ENCODE data around the gene IL17B.

The IL17B gene

DNA sequence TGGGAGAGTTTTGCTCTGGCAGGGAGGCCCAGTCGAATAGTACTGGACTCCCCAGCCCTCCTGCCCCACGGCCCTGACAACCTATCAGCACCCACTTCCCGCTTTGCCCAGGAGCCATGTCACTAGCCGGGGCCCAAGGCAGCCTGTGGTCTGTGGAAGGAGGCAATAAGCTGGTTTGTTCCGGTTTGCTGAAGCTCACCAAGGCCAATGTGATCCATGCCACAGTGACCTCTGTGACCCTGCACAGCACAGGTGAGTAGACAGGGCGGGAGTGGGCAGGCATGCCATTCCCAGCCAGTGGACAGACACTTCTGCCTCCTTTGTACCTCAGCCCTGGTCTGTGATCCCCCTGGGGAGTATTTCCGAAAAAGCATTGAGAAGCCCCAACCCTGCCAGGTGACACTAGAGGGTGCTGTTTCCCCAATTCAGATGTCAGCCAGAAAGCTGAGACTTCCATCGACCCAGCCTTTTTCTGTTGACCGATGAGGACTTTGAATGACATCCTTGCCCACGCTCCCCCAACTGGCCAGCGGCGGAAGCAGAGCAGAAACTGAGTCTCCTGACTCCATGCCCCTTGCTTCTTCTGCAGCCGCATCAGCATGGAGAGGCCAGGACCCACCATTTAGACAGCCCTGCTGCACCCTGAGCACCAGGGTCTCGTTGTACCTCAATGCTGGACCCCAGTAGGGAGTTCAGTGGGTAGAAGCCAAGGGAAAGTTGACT, 11.7 kb downstream of the IL17B start:
- Histone ChIP-seq H3K4me1 (ENCODE audit: insufficient read depth, low read length, severe bottlenecking) (peaks cover 10% of the 10 kb centered on the region), H3K27ac (ENCODE audit: low read depth, low read length, poor library complexity, severe bottlenecking) (no peak overlapping the region), H3K9me3 (ENCODE audit: low read length) (no peaks in the 10 kb centered on the region), H3K79me2 (ENCODE audit: insufficient read depth, low read length) (no peaks in the 10 kb centered on the region), H3K36me3 (ENCODE audit: insufficient read depth, low read length) (peaks cover 23% of the 10 kb centered on the region; the same call in 1 of the 2 replicates), H3K27me3 (ENCODE audit: insufficient read depth, low read length) (no peaks in the 10 kb centered on the region), H4K20me1 (ENCODE audit: insufficient read depth, low read length) (no peaks in the 10 kb centered on the region), H3K9ac (ENCODE audit: low read length) (no peak overlapping the region; the same call in 1 of the 2 replicates), H2AFZ (ENCODE audit: low read length) (no peak overlapping the region), H3K9me2 (ENCODE audit: low read depth, low read length) (no peaks in the 10 kb centered on the region), H3K4me3 (ENCODE audit: low read depth, low read length, poor library complexity, severe bottlenecking) (no peak overlapping the region), H3F3A (ENCODE audit: insufficient read depth, low read length) (no peaks in the 10 kb centered on the region), H3K4me2 (ENCODE audit: low read length) (peak overlapping the region; percentile 13; the same call in 1 of the 2 replicates)
- TF ChIP-seq, protein P1, sequence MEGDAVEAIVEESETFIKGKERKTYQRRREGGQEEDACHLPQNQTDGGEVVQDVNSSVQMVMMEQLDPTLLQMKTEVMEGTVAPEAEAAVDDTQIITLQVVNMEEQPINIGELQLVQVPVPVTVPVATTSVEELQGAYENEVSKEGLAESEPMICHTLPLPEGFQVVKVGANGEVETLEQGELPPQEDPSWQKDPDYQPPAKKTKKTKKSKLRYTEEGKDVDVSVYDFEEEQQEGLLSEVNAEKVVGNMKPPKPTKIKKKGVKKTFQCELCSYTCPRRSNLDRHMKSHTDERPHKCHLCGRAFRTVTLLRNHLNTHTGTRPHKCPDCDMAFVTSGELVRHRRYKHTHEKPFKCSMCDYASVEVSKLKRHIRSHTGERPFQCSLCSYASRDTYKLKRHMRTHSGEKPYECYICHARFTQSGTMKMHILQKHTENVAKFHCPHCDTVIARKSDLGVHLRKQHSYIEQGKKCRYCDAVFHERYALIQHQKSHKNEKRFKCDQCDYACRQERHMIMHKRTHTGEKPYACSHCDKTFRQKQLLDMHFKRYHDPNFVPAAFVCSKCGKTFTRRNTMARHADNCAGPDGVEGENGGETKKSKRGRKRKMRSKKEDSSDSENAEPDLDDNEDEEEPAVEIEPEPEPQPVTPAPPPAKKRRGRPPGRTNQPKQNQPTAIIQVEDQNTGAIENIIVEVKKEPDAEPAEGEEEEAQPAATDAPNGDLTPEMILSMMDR (IDR thresholded peaks at IDR 0.05; ENCODE audit: low read length): peak; percentile 85
- no peak for TF ChIP-seq EZH2 (IDR thresholded peaks at IDR 0.05; ENCODE audit: borderline replicate concordance, low read length)

DNA sequence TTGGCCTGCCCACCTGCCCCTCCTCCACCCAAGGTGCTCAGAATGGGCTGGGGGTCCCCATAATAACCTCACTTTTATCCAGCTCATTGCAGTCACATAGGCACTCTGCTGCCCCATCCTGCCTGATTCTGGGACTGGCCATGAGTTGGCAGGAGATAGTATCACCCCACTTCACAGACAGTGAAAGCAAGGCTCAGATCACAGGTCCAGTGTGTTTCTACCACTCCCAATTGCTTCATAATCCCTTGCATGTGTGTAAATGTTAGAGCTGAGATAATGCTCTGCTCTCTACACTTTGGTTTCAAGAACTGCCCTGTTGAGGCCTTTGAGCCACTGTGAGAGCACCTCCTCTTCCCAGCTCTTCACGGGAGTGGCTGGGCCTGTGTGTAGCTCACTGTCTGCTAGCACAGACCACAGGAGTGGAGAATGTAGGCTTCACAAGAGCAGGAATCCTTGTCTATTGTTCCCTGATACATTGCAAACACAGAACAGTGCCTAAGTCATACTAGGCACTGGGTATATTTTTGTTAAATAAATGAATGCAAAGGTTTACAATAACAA, 12.8 kb downstream of the IL17B start:
- H3K79me2 ChIP-seq (ENCODE audit: insufficient read depth, low read length): no peaks in the 10 kb centered on the region
- TF ChIP-seq EZH2 (IDR thresholded peaks at IDR 0.05; ENCODE audit: borderline replicate concordance, low read length): no peak
- TF ChIP-seq, protein P1 (IDR thresholded peaks at IDR 0.05; ENCODE audit: low read length): no peak
- H3K4me2 ChIP-seq (ENCODE audit: low read length): no peak overlapping the region
- no peaks in the 10 kb centered on the region for H3K27me3 ChIP-seq (ENCODE audit: insufficient read depth, low read length)
- H3K9ac ChIP-seq (ENCODE audit: low read length): no peak overlapping the region
- no peaks in the 10 kb centered on the region for H4K20me1 ChIP-seq (ENCODE audit: insufficient read depth, low read length)
- H2AFZ ChIP-seq (ENCODE audit: low read length): no peak overlapping the region
- H3K36me3 ChIP-seq (ENCODE audit: insufficient read depth, low read length): peaks cover 23% of the 10 kb centered on the region; the same call in 1 of the 2 replicates
- peaks cover 10% of the 10 kb centered on the region for H3K4me1 ChIP-seq (ENCODE audit: insufficient read depth, low read length, severe bottlenecking)
- H3K27ac ChIP-seq (ENCODE audit: low read depth, low read length, poor library complexity, severe bottlenecking): no peak overlapping the region
- H3K9me3 ChIP-seq (ENCODE audit: low read length): no peaks in the 10 kb centered on the region
- no peaks in the 10 kb centered on the region for H3K9me2 ChIP-seq (ENCODE audit: low read depth, low read length)
- no peaks in the 10 kb centered on the region for H3F3A ChIP-seq (ENCODE audit: insufficient read depth, low read length)
- H3K4me3 ChIP-seq (ENCODE audit: low read depth, low read length, poor library complexity, severe bottlenecking): no peak overlapping the region

DNA sequence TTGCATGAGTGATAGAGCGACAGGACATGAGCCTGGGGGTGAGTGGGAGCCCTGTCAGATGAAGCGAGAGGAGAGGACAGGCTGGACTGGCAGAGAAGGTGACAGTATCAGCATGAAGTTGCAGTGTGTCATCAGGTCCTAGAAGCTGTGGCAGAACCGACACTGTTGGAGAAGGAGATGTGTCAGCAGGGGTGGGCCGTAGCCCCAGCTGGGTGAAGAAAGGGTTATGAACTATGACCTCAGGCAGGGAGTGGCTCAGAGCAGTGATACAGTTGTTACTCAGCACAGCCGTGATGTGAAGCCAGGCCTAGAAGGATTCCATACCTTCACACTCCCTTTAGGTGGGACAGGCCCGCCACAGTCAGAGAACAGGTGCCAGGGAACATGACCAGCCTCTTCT, 13.7 kb downstream of the IL17B start:
- H3K36me3 ChIP-seq (ENCODE audit: insufficient read depth, low read length): peaks cover 23% of the 10 kb centered on the region; the same call in 1 of the 2 replicates
- no peak for TF ChIP-seq EZH2 (IDR thresholded peaks at IDR 0.05; ENCODE audit: borderline replicate concordance, low read length)
- TF ChIP-seq, protein P1 (IDR thresholded peaks at IDR 0.05; ENCODE audit: low read length): no peak

More for the DNA sequence above, 13.7 kb downstream of the IL17B start:
- Histone ChIP-seq H3K9ac (ENCODE audit: low read length) (no peak overlapping the region), H3K4me3 (ENCODE audit: low read depth, low read length, poor library complexity, severe bottlenecking) (no peak overlapping the region), H3K9me2 (ENCODE audit: low read depth, low read length) (no peaks in the 10 kb centered on the region), H4K20me1 (ENCODE audit: insufficient read depth, low read length) (no peaks in the 10 kb centered on the region), H3F3A (ENCODE audit: insufficient read depth, low read length) (no peaks in the 10 kb centered on the region), H3K4me2 (ENCODE audit: low read length) (no peak overlapping the region), H2AFZ (ENCODE audit: low read length) (no peak overlapping the region), H3K4me1 (ENCODE audit: insufficient read depth, low read length, severe bottlenecking) (peaks cover 10% of the 10 kb centered on the region), H3K9me3 (ENCODE audit: low read length) (no peaks in the 10 kb centered on the region), H3K27me3 (ENCODE audit: insufficient read depth, low read length) (no peaks in the 10 kb centered on the region), H3K27ac (ENCODE audit: low read depth, low read length, poor library complexity, severe bottlenecking) (no peak overlapping the region), H3K79me2 (ENCODE audit: insufficient read depth, low read length) (no peaks in the 10 kb centered on the region)
